K562 (cell line): Measurements from ENCODE around the gene NEURL1. TPM values are rescaled to one million over a fixed set of nuclear protein-coding genes. Genes with fewer than 3 reads are reported as not detected.
A peak's percentile ranks its signal among the peaks of the same experiment; 100 is the strongest.
"Not testable (repeated sequence)": the region's sequence is repeated elsewhere in the genome, so short reads cannot be mapped to it uniquely, and the experiment has no call there.

ENCODE experiments used
- CEBPG ChIP-seq, 3 experiments: fragments of 200-800 bp in 1 of 3; sonication (Bioruptor generic) in 1 of 3; sonication (generic) in 1 of 3; formaldehyde crosslinking in 1 of 3; IDR thresholded peaks in 2 of 3; conservative IDR thresholded peaks in 1 of 3; 2 replicates each; pipeline versions ENCODE4 v1.6.1 to v1.8.0; 2016 to 2022; ENCODE audit warnings: missing compliant biosample characterization in 2 of 3, missing genetic modification characterization in 2 of 3, mild to moderate bottlenecking in 1 of 3, missing genetic modification reagents in 1 of 3
- CXXC5 ChIP-seq: fragments of 250-450 bp; sonication (Bioruptor Pico); IDR thresholded peaks from 2 replicates; pipeline ENCODE4 v1.8.0; 2022; ENCODE audit warnings: inconsistent platforms, mild to moderate bottlenecking, moderate library complexity
- DDX20 ChIP-seq: fragments of 450-650 bp; IDR thresholded peaks from 2 replicates; pipeline ENCODE4 v1.6.1; 2016; ENCODE audit warnings: missing genetic modification characterization, low read depth, mild to moderate bottlenecking, missing compliant biosample characterization, moderate library complexity
- EP300 ChIP-seq: IDR thresholded peaks from 2 replicates; pipeline ENCODE4 v1.6.1; 2012; ENCODE audit warnings: low read length, improper control_type of control experiment
- ETV1 ChIP-seq: fragments of 450-650 bp; conservative IDR thresholded peaks from 2 replicates; pipeline ENCODE4 v1.6.1; 2016; ENCODE audit warnings: missing genetic modification characterization, control low read depth, low read depth, missing compliant biosample characterization
- FOXJ2 ChIP-seq: fragments of 200-800 bp; sonication (Bioruptor generic); IDR thresholded peaks from 2 replicates; pipeline ENCODE4 v1.6.1; 2016; ENCODE audit warnings: missing genetic modification characterization, missing compliant biosample characterization
- HSF4 ChIP-seq: fragments of 250-450 bp; sonication (Bioruptor Pico); IDR thresholded peaks from 2 replicates; pipeline ENCODE4 v2.1.2; 2022; ENCODE audit warnings: mild to moderate bottlenecking, moderate library complexity, borderline replicate concordance
- JUND ChIP-seq, 2 experiments: IDR thresholded peaks; 2 replicates in 1 of 2; 3 replicates in 1 of 2; pipeline ENCODE4 v1.6.1; 2011; ENCODE audit warnings: borderline replicate concordance in 2 of 2, low read depth in 2 of 2, low read length in 2 of 2, improper control_type of control experiment in 1 of 2, missing biosample characterization in 1 of 2, missing genetic modification characterization in 1 of 2, missing genetic modification reagents in 1 of 2
- KLF6 ChIP-seq: fragments of 250-450 bp; sonication (Bioruptor Pico); IDR thresholded peaks from 2 replicates; pipeline ENCODE4 v1.4.0; 2020; ENCODE audit warnings: mild to moderate bottlenecking, moderate library complexity, borderline replicate concordance
- MEF2D ChIP-seq: conservative IDR thresholded peaks from 2 replicates; pipeline ENCODE4 v1.6.1; 2016; ENCODE audit warnings: low read depth, missing genetic modification characterization, missing compliant biosample characterization
- NR4A1 ChIP-seq, 2 experiments: fragments of 250-450 bp in 1 of 2; fragments of 450-650 bp in 1 of 2; sonication (Bioruptor Pico) in 1 of 2; IDR thresholded peaks; 2 replicates each; pipeline versions ENCODE4 v1.4.0 to v1.6.1; 2016 to 2020; ENCODE audit warnings: mild to moderate bottlenecking in 2 of 2, missing compliant biosample characterization in 1 of 2, missing genetic modification characterization in 1 of 2, moderate library complexity in 1 of 2
- PTRF ChIP-seq: fragments of 450-650 bp; IDR thresholded peaks from 2 replicates; pipeline ENCODE4 v1.6.1; 2016; ENCODE audit warnings: mild to moderate bottlenecking, missing genetic modification characterization, missing compliant biosample characterization
- PTTG1 ChIP-seq: fragments of 450-650 bp; IDR thresholded peaks from 2 replicates; pipeline ENCODE4 v1.6.1; 2016; ENCODE audit warnings: low read depth, mild to moderate bottlenecking, missing genetic modification characterization, missing compliant biosample characterization
- SMAD4 ChIP-seq: fragments of 250-450 bp; sonication (Bioruptor Pico); conservative IDR thresholded peaks from 2 replicates; pipeline ENCODE4 v1.8.0; 2021; ENCODE audit warnings: inconsistent platforms, mild to moderate bottlenecking, moderate library complexity
- SOX6 ChIP-seq: fragments of 450-650 bp; IDR thresholded peaks from 2 replicates; pipeline ENCODE4 v1.6.1; 2014; ENCODE audit warnings: mild to moderate bottlenecking
- TOE1 ChIP-seq, 2 experiments: fragments of 450-650 bp in 1 of 2; sonication (generic) in 1 of 2; formaldehyde crosslinking in 1 of 2; IDR thresholded peaks; 2 replicates each; pipeline versions ENCODE4 v1.7.1 to v1.8.0; 2016 to 2022; ENCODE audit warnings: borderline replicate concordance in 2 of 2, mild to moderate bottlenecking in 2 of 2, antibody characterized with exemption in 1 of 2, inconsistent platforms in 1 of 2, low read depth in 1 of 2, missing genetic modification reagents in 1 of 2, moderate library complexity in 1 of 2
- TRIM24 ChIP-seq, 2 experiments: fragments of 450-650 bp; IDR thresholded peaks; 2 replicates each; pipeline ENCODE4 v1.6.1; 2016
- ZNF175 ChIP-seq: fragments of 200-800 bp; sonication (Bioruptor generic); IDR thresholded peaks from 2 replicates; pipeline ENCODE4 v1.6.1; 2016; ENCODE audit warnings: low read depth, mild to moderate bottlenecking, missing genetic modification characterization, missing compliant biosample characterization
- ZNF239 ChIP-seq: fragments of 250-450 bp; sonication (Bioruptor Pico); IDR thresholded peaks from 2 replicates; pipeline ENCODE4 v1.4.0; 2020; ENCODE audit warnings: mild to moderate bottlenecking
- ZNF584 ChIP-seq: fragments of 200-800 bp; sonication (Bioruptor generic); IDR thresholded peaks from 2 replicates; pipeline ENCODE4 v1.6.1; 2016; ENCODE audit warnings: low read depth, mild to moderate bottlenecking, missing genetic modification characterization, missing compliant biosample characterization
- ZNF589 ChIP-seq: fragments of 200-800 bp; sonication (Bioruptor generic); IDR thresholded peaks from 2 replicates; pipeline ENCODE4 v1.6.1; 2016; ENCODE audit warnings: low read depth, missing genetic modification characterization, missing compliant biosample characterization
- polyA plus RNA-seq, 8 experiments: library from polyadenylated mRNA; depleted of rRNA in 4 of 8; stranded (reverse) in 5 of 8; unstranded in 3 of 8; fragments of >200 nt; fragmentation: Nextera tagmentation in 2 of 8; fragmentation: Illumina TruSeq in 1 of 8; extraction: Ambion mirVana in 2 of 8; extraction: Trizol in 1 of 8; gene quantifications; 2 replicates each; pipeline versions ENCODE4 v1.2.1 to v1.2.3, GENCODE V29; 2011 to 2014; ENCODE audit warnings: inconsistent platforms in 1 of 8, missing spikeins in 1 of 8
- total RNA-seq, 7 experiments: library from RNA; depleted of rRNA in 6 of 7; stranded (reverse); fragments of >200 nt in 6 of 7; fragmentation: Illumina TruSeq in 2 of 7; extraction: Trizol in 2 of 7; gene quantifications; 2 replicates each; pipeline versions ENCODE4 v1.2.1 to v1.2.3, GENCODE V29; 2011 to 2021; ENCODE audit warnings: low replicate concordance in 1 of 7
- TF ChIP-seq, protein P1 (sequence below): fragments of 200-800 bp; sonication (Bioruptor generic); IDR thresholded peaks from 2 replicates; pipeline ENCODE4 v1.6.1; 2017; ENCODE audit warnings: missing genetic modification characterization, missing compliant biosample characterization
- TF ChIP-seq, protein P2 (sequence below), 2 experiments: fragments of 450-650 bp in 1 of 2; sonication (generic) in 1 of 2; formaldehyde crosslinking in 1 of 2; IDR thresholded peaks in 1 of 2; conservative IDR thresholded peaks in 1 of 2; 2 replicates each; pipeline versions ENCODE4 v1.6.1 to v1.8.1; 2016 to 2023; ENCODE audit warnings: mild to moderate bottlenecking in 2 of 2, moderate library complexity in 2 of 2, inconsistent platforms in 1 of 2, missing genetic modification reagents in 1 of 2

Gene NEURL1
- total and polyA plus RNA-seq, 9 of the 15 experiments (the other 6 are each of a cell fraction or from before 2014, with no cell fraction given): 0.01 to 0.45 (median 0.16) TPM; not detected in 5

- TF ChIP-seq ZNF584 (CRISPR knock-in tag) (peak; percentile 93), JUND (IDR thresholded peaks at IDR 0.05; ENCODE audit: borderline replicate concordance, low read depth, low read length) (peak; percentile 54; the same call in 1 of the 2 replicates), ZNF175 (CRISPR knock-in tag) (peak; percentile 87), ETV1 (tag) (peak; percentile 50), HSF4 (CRISPR knock-in tag) (0 out of 2 replicates have a peak, but pooled peaks have one; percentile 21), PTTG1 (tag) (peak; percentile 81), CEBPG (tag; conservative IDR thresholded peaks at IDR 0.05 in 1 of 2, IDR thresholded peaks at IDR 0.05 in 1 of 2) (peak in 1 of 2 experiments; percentile 63; a peak in 2 of 4 replicates), DDX20 (tag) (peak; percentile 91), CXXC5 (CRISPR knock-in tag) (peak; percentile 22; the same call in 1 of the 2 replicates), PTRF (peak; percentile 55; the same call in 1 of the 2 replicates), ZNF239 (CRISPR knock-in tag) (peak; percentile 7; the same call in 1 of the 2 replicates), EP300 (peak; percentile 12; the same call in 1 of the 2 replicates), ZNF589 (peak; percentile 79), KLF6 (CRISPR knock-in tag) (peak; percentile 23; the same call in 1 of the 2 replicates), NR4A1 (tag; IDR thresholded peaks at IDR 0.05) (peak; percentile 66; the same call in 1 of the 2 replicates), TRIM24 (IDR thresholded peaks at IDR 0.05) (peak in 1 of 2 experiments; percentile 81; a peak in 1 of 4 replicates), MEF2D (tag) (peak; percentile 82), FOXJ2 (tag) (peak; percentile 10; the same call in 1 of the 2 replicates), SMAD4 (CRISPR knock-in tag) (0 out of 2 replicates have a peak, but pooled peaks have one; percentile 28), SOX6 (peak; percentile 29; the same call in 1 of the 2 replicates), TOE1 (IDR thresholded peaks at IDR 0.05; ENCODE audit: borderline replicate concordance) (peak; percentile 50; the same call in 1 of the 2 replicates)
- TF ChIP-seq, protein P1, sequence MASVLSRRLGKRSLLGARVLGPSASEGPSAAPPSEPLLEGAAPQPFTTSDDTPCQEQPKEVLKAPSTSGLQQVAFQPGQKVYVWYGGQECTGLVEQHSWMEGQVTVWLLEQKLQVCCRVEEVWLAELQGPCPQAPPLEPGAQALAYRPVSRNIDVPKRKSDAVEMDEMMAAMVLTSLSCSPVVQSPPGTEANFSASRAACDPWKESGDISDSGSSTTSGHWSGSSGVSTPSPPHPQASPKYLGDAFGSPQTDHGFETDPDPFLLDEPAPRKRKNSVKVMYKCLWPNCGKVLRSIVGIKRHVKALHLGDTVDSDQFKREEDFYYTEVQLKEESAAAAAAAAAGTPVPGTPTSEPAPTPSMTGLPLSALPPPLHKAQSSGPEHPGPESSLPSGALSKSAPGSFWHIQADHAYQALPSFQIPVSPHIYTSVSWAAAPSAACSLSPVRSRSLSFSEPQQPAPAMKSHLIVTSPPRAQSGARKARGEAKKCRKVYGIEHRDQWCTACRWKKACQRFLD: peak; percentile 84; the same call in 1 of the 2 replicates
- TF ChIP-seq JUND (tag; IDR thresholded peaks at IDR 0.05; ENCODE audit: borderline replicate concordance, low read depth, low read length); CEBPG (CRISPR knock-in tag; IDR thresholded peaks at IDR 0.05); NR4A1 (CRISPR knock-in tag; IDR thresholded peaks at IDR 0.05); TOE1 (CRISPR knock-in tag; IDR thresholded peaks at IDR 0.05; ENCODE audit: borderline replicate concordance, low read depth): not testable (repeated sequence)
- TF ChIP-seq, protein P2, sequence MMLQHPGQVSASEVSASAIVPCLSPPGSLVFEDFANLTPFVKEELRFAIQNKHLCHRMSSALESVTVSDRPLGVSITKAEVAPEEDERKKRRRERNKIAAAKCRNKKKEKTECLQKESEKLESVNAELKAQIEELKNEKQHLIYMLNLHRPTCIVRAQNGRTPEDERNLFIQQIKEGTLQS (IDR thresholded peaks at IDR 0.05): peak; percentile 75; the same call in 1 of the 2 replicates
- TF ChIP-seq, protein P2 (CRISPR knock-in tag; conservative IDR thresholded peaks at IDR 0.05): not testable (repeated sequence)
- TF ChIP-seq, all 486 proteins: peak for 34; not testable (repeated sequence) for 452
Measured at GRCh38 chr10:103527476-103527875, 34.0 kb downstream of the NEURL1 start (continued).
